DMS114 treated with DMSO at 0.1 percent for 48 hours (cell line): Measurements from ENCODE around the gene CABP7.

Experiments
- DNase-seq: peaks from one replicate; lab custom pipeline; 2025; ENCODE audit not compliant: unreplicated experiment; lab: John Stamatoyannopoulos, UW

CABP7 gene

DNA sequence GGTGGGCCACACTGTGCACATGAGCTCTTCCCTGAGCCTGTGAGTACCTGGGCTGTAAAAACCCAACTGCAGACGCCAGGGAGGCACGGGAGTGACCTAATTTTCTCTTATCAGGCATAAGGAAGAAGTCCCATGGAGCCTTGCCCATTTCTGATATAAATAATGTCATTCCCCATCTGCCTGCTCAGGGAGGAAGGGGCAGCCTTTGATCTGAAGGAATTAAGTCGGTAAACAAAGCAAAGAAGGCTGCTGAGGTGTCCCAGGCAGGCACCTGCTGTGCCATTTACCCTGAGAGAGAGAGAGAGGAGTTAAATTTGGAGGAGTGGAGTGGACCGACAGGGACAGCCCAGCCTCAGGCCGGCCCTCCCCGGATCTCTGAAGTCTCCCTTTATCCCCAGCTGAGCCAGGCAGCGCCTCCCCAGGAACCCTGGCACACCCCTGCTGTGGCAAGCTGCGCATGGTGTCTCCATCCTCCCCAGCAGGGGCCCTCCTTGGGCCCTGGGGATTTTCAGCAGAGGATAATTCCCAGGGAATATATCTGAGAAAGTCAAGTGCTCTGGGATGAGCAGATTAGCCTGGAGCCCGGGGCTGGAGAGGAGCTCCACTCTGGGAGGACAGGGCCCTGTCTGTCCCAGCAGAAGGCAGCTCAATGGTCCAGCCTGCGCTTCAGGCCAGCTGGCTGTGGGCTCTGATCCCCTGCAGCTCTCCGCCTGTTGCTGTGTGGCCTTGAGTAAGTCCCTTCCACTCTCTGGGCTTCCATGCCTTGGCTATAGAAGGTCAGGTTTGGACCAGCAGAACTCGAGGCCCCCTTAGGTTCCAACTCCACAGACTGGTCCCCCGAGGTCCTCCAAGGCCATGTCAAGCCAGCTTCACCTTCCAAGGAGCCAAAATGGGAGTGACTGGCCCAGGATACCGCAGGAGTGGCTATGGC, 17.5 kb upstream of the CABP7 start:
- no peak for DNase-seq

DNA sequence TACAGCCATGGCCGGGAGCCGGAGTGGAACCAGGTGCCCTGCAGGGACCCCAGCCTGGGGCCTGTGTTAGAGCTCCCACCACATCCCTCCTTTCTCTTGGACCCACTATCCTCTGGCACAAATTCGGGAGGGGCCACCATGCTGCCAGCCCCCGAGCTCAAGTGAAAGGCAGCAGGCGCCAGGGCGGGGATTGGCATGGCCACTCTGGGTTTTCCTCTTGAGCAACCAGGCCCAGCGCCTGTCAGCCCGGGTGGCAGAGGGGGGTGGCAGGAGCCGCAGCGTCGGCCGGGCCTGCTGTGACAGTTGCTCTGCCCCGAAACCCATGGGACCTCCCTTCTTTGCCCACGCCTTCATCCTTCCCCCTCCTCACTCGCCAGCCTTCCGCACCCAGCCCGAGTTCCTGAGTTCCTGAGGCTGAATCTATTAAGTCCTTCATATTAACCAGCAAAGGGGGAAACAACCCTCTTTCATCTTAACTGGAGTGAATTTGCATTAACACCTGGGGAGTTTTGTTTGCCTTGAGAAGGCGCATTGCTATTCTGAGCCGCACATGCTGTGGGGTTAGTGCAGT, 16.8 kb upstream of the CABP7 start:
- DNase-seq = no peak

DNA sequence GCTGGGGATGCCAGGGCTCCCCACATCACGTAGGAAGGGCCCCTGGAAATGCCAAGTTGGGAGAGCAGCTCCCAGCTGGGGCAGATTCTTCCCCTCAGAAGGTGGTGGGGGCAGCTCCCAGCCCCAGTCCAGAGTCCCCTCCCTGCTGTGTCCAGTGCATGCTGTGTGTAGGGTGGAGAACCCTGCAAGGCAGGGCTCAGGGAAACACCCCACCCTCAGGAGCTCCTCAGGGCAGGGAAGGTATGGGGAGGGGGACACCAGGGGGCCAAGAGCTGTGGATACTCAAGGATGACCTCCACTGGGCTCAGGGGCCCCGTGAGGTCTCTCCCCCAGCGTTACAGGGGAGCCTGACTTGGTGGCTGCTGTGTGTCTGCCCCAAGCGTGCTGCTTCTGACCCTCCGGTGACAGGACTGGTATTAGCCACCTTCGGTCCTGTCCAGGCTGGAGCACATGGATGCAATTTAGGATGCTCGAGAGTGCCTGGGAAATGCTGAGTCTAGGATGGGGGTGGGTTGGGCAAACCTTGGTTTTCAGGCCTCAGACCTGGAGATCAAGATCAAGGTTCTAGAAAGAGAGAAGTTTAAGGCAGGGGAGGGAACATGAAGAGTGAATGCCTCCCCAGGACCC, 16.1 kb upstream of the CABP7 start:
- no peak for DNase-seq

DNA sequence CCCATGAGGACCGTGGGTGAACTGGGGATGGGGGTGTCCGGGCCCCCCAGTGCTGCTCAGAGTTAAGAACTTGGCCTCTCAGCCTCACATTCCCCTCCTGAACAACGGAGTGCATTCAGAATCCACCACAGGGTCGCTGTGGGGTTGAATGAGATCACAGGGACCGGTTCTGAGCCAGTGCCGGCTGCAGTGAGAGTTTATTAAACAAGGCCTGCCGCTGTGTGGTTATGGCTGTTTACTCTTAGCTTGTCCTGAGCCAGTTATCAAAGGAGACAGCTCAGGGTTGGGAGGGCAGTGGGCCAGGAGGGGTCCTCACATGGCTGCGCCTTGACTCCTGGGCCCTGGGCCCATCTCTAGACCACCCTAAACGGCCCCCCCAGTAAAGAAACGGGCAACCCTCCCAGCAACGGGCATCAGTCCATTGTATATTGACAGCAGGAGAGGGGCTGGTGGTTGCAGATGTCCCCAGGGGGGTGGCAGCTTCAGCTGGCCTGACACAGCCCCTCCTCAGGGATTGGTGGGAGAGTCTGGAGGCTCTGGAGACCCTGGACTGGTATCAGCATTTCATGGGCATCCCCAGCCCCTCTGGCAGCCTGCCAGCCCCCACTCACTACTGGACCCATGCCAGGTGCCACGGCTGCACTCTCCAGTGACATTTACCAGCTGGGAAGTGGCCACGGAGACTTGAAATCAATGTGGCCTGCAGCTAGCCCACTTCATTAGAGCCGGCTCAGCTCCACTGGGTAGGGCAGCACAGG, 15.1 kb upstream of the CABP7 start:
- no peak for DNase-seq

DNA sequence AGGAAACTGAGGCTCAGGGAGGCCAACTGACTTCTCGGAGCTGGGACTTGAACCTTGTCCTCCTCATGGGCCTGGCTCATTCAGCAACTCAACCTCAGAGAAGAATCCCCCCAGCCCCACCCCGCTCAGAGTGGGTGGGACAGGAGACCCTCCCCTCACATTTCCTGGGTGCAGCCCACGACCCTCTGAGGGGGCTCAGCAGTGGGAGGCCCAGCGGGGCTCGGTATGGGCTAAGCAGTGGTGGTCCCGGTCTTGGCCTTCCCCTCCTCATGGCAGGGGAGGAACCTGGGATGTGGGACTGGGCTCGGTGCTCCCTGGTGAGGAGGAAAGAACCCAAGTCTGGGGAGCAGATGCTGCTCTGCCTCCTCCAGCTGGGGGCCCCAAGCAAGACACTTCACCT, 14.2 kb upstream of the CABP7 start:
- DNase-seq = no peak

DNA sequence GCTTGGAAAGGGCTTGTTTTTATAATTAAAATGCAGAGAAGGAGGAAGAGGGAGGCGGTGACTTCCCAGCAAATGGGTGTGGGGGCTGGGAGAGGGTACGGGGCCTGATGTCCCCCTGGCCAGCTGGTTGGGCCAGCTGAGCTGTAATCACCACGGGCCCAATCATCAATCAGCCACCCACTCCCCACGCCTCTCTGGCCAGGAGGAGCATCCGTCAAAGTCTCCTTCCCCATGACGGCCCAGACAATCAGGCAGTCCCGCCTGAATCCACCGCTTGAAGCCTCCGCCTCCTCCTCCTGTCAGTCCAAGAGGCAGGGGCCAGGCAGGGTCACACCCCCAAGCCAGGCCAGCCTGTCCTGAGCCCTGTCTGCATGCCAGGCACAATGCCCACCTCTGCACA, 13.3 kb upstream of the CABP7 start:
- DNase-seq = no peak

DNA sequence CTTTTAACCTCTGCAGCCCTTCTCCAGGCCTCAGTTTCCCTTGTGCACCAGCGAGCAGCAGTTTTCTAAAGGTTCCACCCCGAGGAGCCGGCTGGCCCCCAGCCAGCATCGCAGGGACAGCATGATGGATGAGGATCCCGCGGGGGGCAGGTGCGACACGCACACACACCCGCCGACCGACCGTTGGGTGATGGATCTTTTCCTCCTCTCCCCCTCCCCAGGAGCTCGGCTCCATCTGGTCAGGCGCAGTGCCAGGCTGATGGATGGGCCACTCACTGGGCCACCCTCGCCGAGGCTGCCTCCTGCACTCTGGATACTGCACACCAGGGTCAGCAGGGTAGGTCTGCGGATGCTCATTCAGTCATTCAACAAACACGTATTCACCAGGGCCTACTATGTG, 12.8 kb upstream of the CABP7 start:
- DNase-seq = no peak

DNA sequence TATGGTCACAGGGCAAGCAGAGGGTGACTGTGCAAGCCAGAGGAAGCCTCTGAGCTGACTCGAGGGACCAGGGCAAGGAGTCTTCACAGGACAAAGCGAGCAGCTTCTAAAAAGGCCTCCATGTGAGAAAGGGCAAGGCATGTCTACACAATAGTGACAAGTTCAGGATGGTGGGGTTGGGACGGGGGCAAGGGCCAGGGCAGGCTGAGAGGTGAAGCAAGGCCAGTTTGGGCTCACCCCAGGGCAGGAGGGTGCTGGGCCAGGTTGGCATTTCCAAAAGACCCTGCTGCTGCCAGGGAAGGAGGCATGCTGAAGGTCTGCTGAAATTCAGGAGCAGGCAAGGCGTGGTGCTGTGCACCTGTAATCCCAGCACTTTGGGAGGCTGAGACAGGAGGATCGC, 12.3 kb upstream of the CABP7 start:
- DNase-seq = no peak

DNA sequence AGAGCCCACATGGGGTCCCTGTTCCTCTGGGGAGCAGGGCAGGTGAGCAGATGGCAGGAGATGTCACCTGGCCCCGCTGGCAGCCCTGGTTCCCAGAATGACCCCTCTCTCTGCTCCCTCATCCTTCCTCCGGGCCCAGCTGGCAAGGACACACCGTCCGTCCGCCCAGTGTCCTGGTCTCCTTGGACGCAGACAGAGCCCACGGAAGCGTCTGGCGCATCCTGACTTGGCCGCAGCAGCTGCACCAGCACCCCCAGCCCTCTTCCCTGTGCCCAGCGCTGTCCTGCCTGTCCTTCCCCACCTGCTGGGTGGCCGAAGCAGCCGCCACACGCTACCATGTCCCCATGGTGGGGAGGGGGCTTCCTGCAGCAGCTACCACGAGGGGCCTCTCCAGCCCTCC, 9.6 kb upstream of the CABP7 start:
- DNase-seq = no peak

DNA sequence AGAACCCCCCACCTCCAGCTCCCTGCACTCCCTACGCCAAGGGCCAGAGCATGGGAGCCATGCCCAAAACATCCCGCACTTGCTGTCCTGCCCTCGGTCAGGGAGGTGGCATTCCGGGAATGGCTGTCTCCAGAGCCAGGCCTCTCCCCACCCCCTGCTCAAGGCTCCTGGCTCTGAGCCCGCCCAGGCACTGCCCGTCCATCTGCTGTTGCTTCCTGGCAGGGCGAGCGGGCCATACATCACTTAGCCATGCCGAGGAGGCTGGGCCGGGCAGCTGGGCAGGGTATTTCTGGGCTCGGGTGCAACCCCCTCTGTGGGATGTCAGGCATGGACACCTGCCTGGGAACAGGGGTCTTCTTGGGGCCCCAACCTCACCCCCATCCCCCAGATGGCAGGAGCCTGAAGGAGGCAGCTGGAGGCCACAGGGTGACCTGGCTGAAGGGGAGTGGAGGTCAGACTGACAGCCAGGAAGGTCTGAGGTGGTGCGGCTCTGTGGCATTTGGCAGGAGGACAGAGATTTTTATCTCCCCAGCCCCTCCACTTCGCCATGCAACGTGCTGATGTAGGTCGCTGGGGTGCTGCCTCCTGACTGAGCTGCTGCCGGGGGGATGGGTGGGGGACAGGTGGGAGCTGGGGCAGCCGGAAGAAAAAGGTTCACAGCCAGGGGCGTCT, 8.7 kb upstream of the CABP7 start:
- DNase-seq = no peak

DNA sequence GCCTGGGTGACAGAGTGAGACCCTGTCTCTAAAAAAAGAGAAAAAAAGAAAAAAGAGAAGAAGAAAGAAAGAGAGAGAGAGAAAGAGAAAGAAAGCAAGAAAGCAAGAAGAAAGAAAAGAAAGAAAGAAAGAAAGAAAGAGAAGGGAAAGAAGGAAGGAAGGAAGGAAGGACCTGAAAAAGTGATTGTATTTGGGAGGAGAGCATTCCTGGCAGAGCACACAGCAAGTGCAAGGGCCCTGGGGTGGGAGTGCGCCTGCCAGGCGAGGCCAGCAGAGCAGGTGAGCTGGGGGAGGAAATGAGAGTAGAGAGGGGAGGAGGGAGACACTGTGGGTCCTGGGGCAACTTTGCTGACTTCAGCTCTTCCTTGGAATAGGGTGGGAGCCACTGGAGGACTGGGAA, 7.7 kb upstream of the CABP7 start:
- DNase-seq = no peak

DNA sequence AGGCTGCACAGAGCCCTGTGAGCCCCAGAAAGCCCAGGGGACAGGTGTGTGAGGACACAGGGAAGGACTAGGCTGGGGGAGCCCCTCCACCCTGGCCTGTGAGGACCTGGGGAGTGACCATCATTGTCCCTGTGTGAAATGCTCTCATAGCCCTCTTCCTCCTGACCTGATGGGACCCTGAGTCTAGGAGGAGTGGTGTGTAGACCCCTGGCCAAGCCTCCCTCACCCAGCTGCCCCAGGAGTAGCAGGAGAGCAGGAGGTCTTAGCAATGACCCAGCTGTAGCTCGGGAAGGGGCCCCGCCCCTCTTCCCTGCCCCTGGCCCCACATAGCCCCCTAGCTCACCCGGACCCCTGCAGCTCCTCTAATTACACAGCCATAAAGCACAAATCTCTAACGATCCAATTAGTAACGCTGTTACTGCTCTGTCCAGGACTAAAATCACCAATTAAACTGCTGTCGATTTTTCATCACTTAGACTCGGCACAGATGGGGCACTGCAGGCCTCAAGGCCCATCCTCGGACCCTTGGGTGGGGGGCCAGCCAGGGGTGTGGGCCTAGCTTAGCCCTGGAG, 6.6 kb upstream of the CABP7 start:
- no peak for DNase-seq

DNA sequence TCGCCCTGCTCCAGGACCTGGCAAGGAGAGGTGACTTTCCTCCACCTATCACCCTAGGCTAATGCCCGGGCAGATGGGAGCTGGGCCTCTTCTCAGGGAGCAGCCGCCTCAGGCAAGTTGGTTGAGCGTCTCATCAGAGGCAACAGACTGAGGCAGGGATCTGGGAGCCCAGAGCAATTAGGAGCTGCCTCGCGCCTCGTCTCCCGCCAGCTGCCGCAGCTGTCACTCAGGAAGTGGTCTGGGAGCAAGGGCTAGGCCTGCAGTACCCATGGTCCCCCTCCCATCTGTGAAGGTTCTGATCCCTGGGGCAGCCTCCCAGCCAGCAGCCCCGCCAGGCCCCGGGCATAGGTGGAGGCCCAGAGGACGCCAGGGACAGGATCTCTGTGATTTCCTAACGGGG, 4.6 kb upstream of the CABP7 start:
- DNase-seq = no peak

DNA sequence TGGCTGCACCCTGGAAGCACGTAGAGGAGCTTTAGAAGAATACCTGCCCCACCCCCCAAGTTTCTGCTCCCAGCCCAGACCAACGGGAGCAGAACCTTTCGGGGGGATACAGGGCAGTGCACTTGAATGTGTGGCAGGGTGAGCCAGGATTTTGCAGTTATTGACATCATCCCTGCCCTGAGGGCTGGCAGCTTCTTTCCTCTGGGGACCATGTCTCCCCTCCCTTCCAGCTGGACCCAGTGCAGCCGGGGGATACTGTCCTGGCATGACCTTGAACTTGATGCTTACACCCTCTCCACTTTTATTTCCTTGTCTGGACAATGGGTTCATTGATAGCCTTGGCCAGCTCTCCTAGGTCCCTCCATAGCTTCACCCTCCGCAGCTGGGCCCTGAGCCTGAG, 4.1 kb upstream of the CABP7 start:
- DNase-seq = no peak

DNA sequence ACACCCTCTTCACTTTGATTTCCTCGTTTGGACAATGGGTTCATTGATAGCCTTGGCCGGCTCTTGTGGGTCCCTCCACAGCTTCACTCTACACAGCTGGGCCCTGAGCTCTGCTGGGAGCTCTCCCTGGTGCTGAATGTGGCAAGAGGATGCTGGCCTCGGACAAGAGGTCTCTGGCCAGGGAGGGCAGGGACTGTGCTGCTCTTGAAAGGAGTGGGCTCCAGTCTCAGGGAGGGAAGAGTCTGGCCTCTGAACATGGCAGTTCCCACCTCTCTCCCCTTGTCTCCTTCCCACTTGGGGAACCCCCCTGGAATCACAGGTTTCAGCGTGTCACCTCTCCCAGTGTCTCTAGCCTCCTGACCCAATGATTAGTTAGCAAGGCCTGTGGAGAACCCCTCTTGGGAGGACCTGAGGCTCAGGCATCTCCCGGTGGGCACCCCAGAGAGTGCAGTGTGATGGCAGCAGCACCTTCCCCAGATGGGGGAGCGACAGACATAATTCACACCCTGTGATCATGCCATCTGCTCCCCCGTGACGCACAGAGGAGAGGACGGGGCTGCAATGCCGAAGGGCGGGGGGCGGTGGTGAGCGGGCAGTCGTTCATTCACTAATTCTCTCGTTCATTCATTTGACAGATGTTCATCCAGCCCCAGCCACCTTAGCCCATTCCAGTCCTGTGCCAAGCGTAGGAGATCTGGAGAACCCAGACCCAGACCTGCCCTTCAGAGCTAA, 2.8 kb upstream of the CABP7 start:
- DNase-seq = no peak

DNA sequence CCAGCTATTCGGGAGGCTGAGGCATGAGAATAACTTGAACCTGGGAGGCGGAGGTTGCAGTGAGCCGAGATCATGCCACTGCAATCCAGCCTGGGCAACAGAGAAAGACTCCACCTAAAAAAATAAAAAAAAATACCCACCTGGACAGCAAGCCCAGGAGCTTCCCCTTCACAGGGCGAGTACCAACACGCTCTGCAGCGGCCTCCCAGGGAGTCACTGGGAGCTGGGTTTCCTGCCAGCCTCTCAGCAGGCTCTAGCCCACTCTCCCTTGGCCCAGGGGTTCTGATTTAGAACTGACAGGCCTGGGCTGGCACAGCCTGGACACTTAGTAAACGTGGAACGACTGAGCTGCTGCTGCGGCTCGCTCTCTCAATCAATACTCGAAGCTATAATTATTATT, 2.0 kb upstream of the CABP7 start:
- no peak for DNase-seq

DNA sequence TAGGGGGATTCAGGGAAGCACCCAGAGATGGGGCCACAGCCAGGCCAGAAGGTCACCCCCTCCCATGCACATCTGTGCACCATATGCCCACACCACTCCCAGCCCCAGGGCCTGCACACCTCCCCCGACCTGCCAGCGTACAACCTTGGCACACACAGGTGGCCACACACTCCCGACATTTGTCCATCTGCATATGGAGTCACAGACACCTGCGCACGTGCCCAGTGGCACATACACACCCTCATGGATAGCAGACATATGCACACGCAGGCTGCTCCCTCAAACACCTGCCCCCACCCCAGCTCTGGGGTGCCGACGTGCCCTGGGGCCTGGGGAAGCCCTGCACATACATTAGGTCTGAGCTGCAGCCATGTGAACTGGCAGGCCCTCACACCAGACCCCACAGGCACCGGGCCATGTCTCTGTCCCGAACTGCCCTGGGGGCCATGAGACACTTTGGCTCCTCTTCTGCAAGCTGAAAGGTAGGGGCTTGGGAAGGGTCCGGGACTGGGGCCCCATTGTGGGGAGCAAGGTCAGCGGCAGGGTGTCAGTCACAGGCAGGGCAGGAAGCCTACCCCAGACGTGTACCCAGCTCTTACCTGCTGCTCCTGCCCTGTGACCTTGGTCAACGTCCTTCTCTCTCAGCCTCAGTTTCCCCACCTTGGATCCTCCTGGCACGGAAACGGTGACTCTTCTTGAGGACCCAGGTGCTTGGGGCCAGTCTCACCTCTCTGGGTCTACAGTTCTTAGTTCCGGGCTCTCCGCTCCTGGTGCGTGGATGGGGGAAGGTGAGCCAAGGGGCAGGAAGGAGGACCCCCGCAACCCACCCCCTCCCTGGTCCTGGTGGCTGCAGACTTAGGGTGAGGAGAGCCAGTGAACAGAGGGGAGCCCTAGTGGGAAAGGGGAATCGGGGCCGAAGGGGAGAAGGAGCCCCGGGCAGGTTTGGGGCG, 579 bp upstream of the CABP7 start:
- DNase-seq = no peak

DNA sequence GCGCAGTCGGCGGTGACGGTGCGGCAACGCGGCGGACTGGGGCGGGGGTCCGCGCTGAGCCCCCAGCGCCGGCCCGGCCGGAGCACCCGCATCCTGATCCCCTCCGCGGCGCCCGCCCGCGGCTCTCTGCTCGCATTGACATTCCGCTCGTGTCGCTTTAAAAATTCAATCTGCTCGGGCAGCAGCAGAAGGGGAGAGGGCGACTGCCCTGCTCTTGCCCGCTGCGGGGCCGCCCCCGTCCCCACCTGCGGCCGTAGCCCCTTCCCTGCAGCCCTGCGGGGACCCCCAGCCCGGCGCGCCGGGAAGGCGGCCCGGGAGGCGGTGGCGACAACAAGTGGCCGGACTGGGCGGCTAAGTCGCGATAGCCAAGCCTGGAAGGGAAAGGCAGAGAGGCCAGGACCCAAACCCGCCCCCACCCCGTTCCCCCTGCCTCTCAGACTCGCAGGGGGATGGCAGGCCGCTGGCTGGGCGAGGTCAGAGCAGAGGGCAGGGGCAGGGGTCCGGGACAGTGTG, 1.1 kb downstream of the CABP7 start:
- no peak for DNase-seq

DNA sequence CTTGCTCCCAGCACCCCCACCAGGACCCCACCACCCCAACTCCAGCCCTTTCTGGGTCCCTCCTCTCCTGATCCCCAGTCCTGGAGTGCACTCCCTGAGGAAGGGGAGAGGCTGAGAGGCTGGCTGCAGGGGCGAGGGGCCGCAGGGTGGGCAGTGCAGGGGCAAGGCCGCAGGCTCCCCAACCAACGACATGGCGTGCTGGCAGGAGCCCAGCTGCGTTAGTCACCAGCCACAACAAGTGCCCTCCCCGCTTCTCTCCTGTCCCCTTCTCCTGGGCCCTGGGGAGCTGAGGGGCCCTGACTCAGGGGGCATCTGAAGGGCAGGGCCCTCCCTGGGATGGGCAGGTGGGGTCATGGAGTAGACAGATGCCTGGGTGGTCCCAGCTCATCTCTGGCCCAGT, 2.3 kb downstream of the CABP7 start:
- DNase-seq = no peak
